Mesendoderm (in vitro differentiated cells): ENCODE results near the gene CDC42EP1.
A peak's percentile ranks its signal among the peaks of the same experiment; 100 is the strongest.
"Not testable (repeated sequence)": the region's sequence is repeated elsewhere in the genome, so short reads cannot be mapped to it uniquely, and the experiment has no call there.

Experiments
- DNase-seq: peaks from one replicate; pipeline ENCODE4 v3.0.0; 2013
- H2AK5ac ChIP-seq: 2 replicates; pipeline ENCODE4 v1.6.1; 2013; ENCODE audit warnings: low read length, inconsistent platforms
- H2BK120ac ChIP-seq: 2 replicates; pipeline ENCODE4 v1.6.1; 2013; ENCODE audit warnings: low read depth, mild to moderate bottlenecking, low read length, moderate library complexity, mixed read lengths
- H2BK15ac ChIP-seq: replicated peaks from 2 replicates; pipeline ENCODE4 v1.6.1; 2013; ENCODE audit warnings: low read depth, mild to moderate bottlenecking, moderate library complexity
- H2BK5ac ChIP-seq: 2 replicates; pipeline ENCODE4 v1.6.1; 2013; ENCODE audit warnings: low read length, inconsistent platforms
- H3K18ac ChIP-seq: 2 replicates; pipeline ENCODE4 v1.6.1; 2013; ENCODE audit warnings: mild to moderate bottlenecking, low read length, mixed read lengths
- H3K23ac ChIP-seq: one replicate; pipeline ENCODE4 v1.6.1; 2013; ENCODE audit warnings: low read length
- H3K27ac ChIP-seq: 2 replicates; pipeline ENCODE4 v1.5.1; 2013; ENCODE audit warnings: low read depth, mild to moderate bottlenecking, inconsistent platforms, low read length, moderate library complexity
- H3K27me3 ChIP-seq: 2 replicates; pipeline ENCODE4 v1.6.1; 2013; ENCODE audit warnings: low read length, control low read depth, mild to moderate bottlenecking, inconsistent platforms; ENCODE audit not compliant: insufficient read depth, poor library complexity
- H3K36me3 ChIP-seq: 2 replicates; pipeline ENCODE4 v1.6.1; 2013; ENCODE audit warnings: low read length, inconsistent platforms; ENCODE audit not compliant: control insufficient read depth, insufficient read depth
- H3K4ac ChIP-seq: one replicate; pipeline ENCODE4 v1.6.1; 2013; ENCODE audit warnings: low read depth, mild to moderate bottlenecking, low read length, moderate library complexity
- H3K4me1 ChIP-seq: 2 replicates; pipeline ENCODE4 v1.6.1; 2013; ENCODE audit warnings: low read depth, low read length, inconsistent platforms; ENCODE audit not compliant: control insufficient read depth
- H3K4me2 ChIP-seq: 2 replicates; pipeline ENCODE4 v1.6.1; 2013; ENCODE audit warnings: low read length
- H3K4me3 ChIP-seq: 2 replicates; pipeline ENCODE4 v1.5.1; 2013; ENCODE audit warnings: mild to moderate bottlenecking, low read length
- H3K56ac ChIP-seq: one replicate; pipeline ENCODE4 v1.6.1; 2013; ENCODE audit warnings: low read length
- H3K79me1 ChIP-seq: 2 replicates; pipeline ENCODE4 v1.6.1; 2013; ENCODE audit warnings: low read length, inconsistent platforms
- H3K79me2 ChIP-seq: 2 replicates; pipeline ENCODE4 v1.6.1; 2013; ENCODE audit warnings: mild to moderate bottlenecking, low read length; ENCODE audit not compliant: control insufficient read depth, insufficient read depth
- H3K9ac ChIP-seq: 2 replicates; pipeline ENCODE4 v1.6.1; 2013; ENCODE audit warnings: low read length, inconsistent platforms
- H4K5ac ChIP-seq: one replicate; pipeline ENCODE4 v1.6.1; 2013; ENCODE audit warnings: low read length
- H4K8ac ChIP-seq: one replicate; pipeline ENCODE4 v1.6.1; 2013; ENCODE audit warnings: low read depth, mild to moderate bottlenecking, control low read depth, low read length, moderate library complexity
- WGBS: extraction: QIAGEN DNeasy Blood & Tissue Kit; methylation state at CpG from one replicate; pipeline ENCODE4 v1.1.7; 2013; ENCODE audit warnings: low lambda C conversion rate, missing lambda C conversion rate; ENCODE audit not compliant: insufficient coverage; ENCODE audit errors: extremely low coverage; 5-methylcytosine and 5-hydroxymethylcytosine counted together

CDC42EP1 gene

GRCh38 chr22:37599153-37599552 is 38.9 kb downstream of the CDC42EP1 start:
- no CpG with 5 or more reads among the region's 4 CpGs for WGBS

GRCh38 chr22:37601203-37601539 is 40.9 kb downstream of the CDC42EP1 start:
- H3K9ac ChIP-seq = peak overlapping the region; percentile 3
- peaks cover 3% of the 10 kb centered on the region for H3K4me1 ChIP-seq
- H3K36me3 ChIP-seq = no peaks in the 10 kb centered on the region
- WGBS = no CpG with 5 or more reads among the region's 4 CpGs
- H2AK5ac ChIP-seq = no peak overlapping the region
- H2BK120ac ChIP-seq = no peak overlapping the region
- H2BK15ac ChIP-seq = no peak overlapping the region
- H3K79me1 ChIP-seq = no peaks in the 10 kb centered on the region
- no peak overlapping the region for H3K4me2 ChIP-seq
- no peak overlapping the region for H3K27ac ChIP-seq
- no peak overlapping the region for H3K4me3 ChIP-seq
- no peak overlapping the region for H2BK5ac ChIP-seq
- H4K8ac ChIP-seq = no peak overlapping the region
- DNase-seq = no peak
- no peak overlapping the region for H3K18ac ChIP-seq
- no peaks in the 10 kb centered on the region for H3K27me3 ChIP-seq
- no peaks in the 10 kb centered on the region for H3K79me2 ChIP-seq
- peak overlapping the region; percentile 73 for H3K56ac ChIP-seq
- no peak overlapping the region for H3K4ac ChIP-seq
- no peak overlapping the region for H3K23ac ChIP-seq
- no peak overlapping the region for H4K5ac ChIP-seq

More at GRCh38 chr22:37599153-37599552, 38.9 kb downstream of the CDC42EP1 start:
- no peak for DNase-seq
- Histone ChIP-seq H3K4me1 (peaks cover 3% of the 10 kb centered on the region), H4K5ac (no peak overlapping the region), H3K4ac (no peak overlapping the region), H3K9ac (no peak overlapping the region), H3K36me3 (no peaks in the 10 kb centered on the region), H3K27me3 (no peaks in the 10 kb centered on the region), H4K8ac (no peak overlapping the region), H2BK15ac (no peak overlapping the region), H3K18ac (no peak overlapping the region), H3K79me2 (no peaks in the 10 kb centered on the region), H2BK120ac (no peak overlapping the region), H3K56ac (no peak overlapping the region), H3K4me3 (no peak overlapping the region), H3K79me1 (no peaks in the 10 kb centered on the region), H2AK5ac (no peak overlapping the region), H2BK5ac (no peak overlapping the region), H3K23ac (no peak overlapping the region), H3K4me2 (no peak overlapping the region), H3K27ac (no peak overlapping the region)

GRCh38 chr22:37601540-37602442 is 41.5 kb downstream of the CDC42EP1 start:
- H3K4me2 ChIP-seq = no peak overlapping the region
- H3K9ac ChIP-seq = peak overlapping the region; percentile 3
- no peak overlapping the region for H2BK15ac ChIP-seq
- no peaks in the 10 kb centered on the region for H3K36me3 ChIP-seq
- no peaks in the 10 kb centered on the region for H3K79me1 ChIP-seq
- H3K4ac ChIP-seq = no peak overlapping the region
- H2BK120ac ChIP-seq = no peak overlapping the region
- no peak overlapping the region for H4K8ac ChIP-seq
- no peak overlapping the region for H3K4me3 ChIP-seq
- H4K5ac ChIP-seq = no peak overlapping the region
- WGBS = no CpG with 5 or more reads among the region's 14 CpGs
- H3K79me2 ChIP-seq = no peaks in the 10 kb centered on the region
- H3K27ac ChIP-seq = no peak overlapping the region
- no peak overlapping the region for H3K23ac ChIP-seq
- no peaks in the 10 kb centered on the region for H3K27me3 ChIP-seq
- peak overlapping the region; percentile 57 for H3K56ac ChIP-seq
- no peak overlapping the region for H3K18ac ChIP-seq
- no peak overlapping the region for H2AK5ac ChIP-seq
- DNase-seq = peak; percentile 96
- H2BK5ac ChIP-seq = no peak overlapping the region
- peaks cover 3% of the 10 kb centered on the region for H3K4me1 ChIP-seq

- H2BK5ac ChIP-seq, H3K4ac ChIP-seq, H3K4me2 ChIP-seq, H2BK120ac ChIP-seq, H3K4me3 ChIP-seq, H3K27me3 ChIP-seq, H3K56ac ChIP-seq, H4K5ac ChIP-seq, H2AK5ac ChIP-seq, H3K79me2 ChIP-seq, H3K27ac ChIP-seq, H2BK15ac ChIP-seq, H3K23ac ChIP-seq, H3K4me1 ChIP-seq, H3K36me3 ChIP-seq, H3K18ac ChIP-seq, H4K8ac ChIP-seq, H3K9ac ChIP-seq, DNase-seq, H3K79me1 ChIP-seq: not testable (repeated sequence)
- no CpG with 5 or more reads among the region's 5 CpGs for WGBS
Measured at GRCh38 chr22:37602546-37603277, 42.4 kb downstream of the CDC42EP1 start.

- Histone ChIP-seq H2BK5ac (no peak overlapping the region), H3K18ac (no peak overlapping the region), H3K79me1 (no peaks in the 10 kb centered on the region), H3K56ac (no peak overlapping the region), H3K4me1 (peaks cover 3% of the 10 kb centered on the region), H3K4ac (no peak overlapping the region), H3K27me3 (no peaks in the 10 kb centered on the region), H3K23ac (no peak overlapping the region), H3K36me3 (no peaks in the 10 kb centered on the region), H4K8ac (no peak overlapping the region), H4K5ac (no peak overlapping the region), H3K27ac (no peak overlapping the region), H2BK15ac (no peak overlapping the region), H3K4me2 (no peak overlapping the region), H2AK5ac (no peak overlapping the region), H3K9ac (no peak overlapping the region), H3K79me2 (no peaks in the 10 kb centered on the region), H3K4me3 (no peak overlapping the region), H2BK120ac (no peak overlapping the region)
- no peak for DNase-seq
- no CpG with 5 or more reads among the region's 6 CpGs for WGBS
Measured at GRCh38 chr22:37604074-37604473, 43.8 kb downstream of the CDC42EP1 start.
